PC-9 (cell line): ENCODE data around the gene IGF1. TPM values are rescaled to one million over a fixed set of nuclear protein-coding genes. Genes with fewer than 3 reads are reported as not detected.

Experiments used
- BruUV-seq: library from RNA; stranded (reverse); fragments of 400-500 nt; replicated peaks from 2 replicates; lab custom pipeline; 2021; lab: Mats Ljungman, UMichigan
- CTCF ChIA-PET: fragments of 300-600 bp; sonication (Branson Sonifier 250); formaldehyde crosslinking; loops from one replicate; lab custom pipeline; 2022; ENCODE audit warnings: antibody characterized with exemption; lab: Charles Lee
- POLR2A ChIA-PET: fragments of 300-600 bp; sonication (Branson Sonifier 250); formaldehyde crosslinking; loops from one replicate; lab custom pipeline; 2022; ENCODE audit warnings: antibody characterized with exemption; ENCODE audit not compliant: unreplicated experiment; lab: Charles Lee
- DNase-seq, 2 experiments: peaks; one replicate each; pipeline versions ENCODE4 v3.0.0 to v3.0.0-alpha.2; 2015 to 2022; ENCODE audit warnings: mixed read lengths in 1 of 2
- H2AFZ ChIP-seq: fragments of 200-600 bp; sonication (generic); 2 replicates; pipeline ENCODE4 v1.8.1; 2017; ENCODE audit warnings: antibody characterized with exemption
- H3F3A ChIP-seq: fragments of 200-600 bp; sonication (generic); 2 replicates; pipeline ENCODE4 v1.8.1; 2017; ENCODE audit warnings: antibody characterized with exemption, mild to moderate bottlenecking, low read depth; ENCODE audit not compliant: insufficient read depth
- H3K27ac ChIP-seq: fragments of 200-600 bp; sonication (generic); 2 replicates; pipeline ENCODE4 v1.6.1; 2016; ENCODE audit warnings: mixed run types
- H3K27me3 ChIP-seq: fragments of 200-600 bp; sonication (generic); 2 replicates; pipeline ENCODE4 v1.6.1; 2016; ENCODE audit warnings: low read depth, mixed run types; ENCODE audit not compliant: insufficient read depth
- H3K36me3 ChIP-seq: fragments of 200-600 bp; sonication (generic); 2 replicates; pipeline ENCODE4 v1.6.1; 2016; ENCODE audit warnings: low read depth, mixed run types
- H3K4me1 ChIP-seq: fragments of 200-600 bp; sonication (generic); replicated peaks from 2 replicates; pipeline ENCODE4 v1.6.1; 2016; ENCODE audit warnings: mixed run types; ENCODE audit not compliant: insufficient read depth
- H3K4me2 ChIP-seq: fragments of 200-600 bp; sonication (generic); 2 replicates; pipeline ENCODE4 v1.6.1; 2017; ENCODE audit warnings: mixed run types
- H3K4me3 ChIP-seq: fragments of 200-600 bp; sonication (generic); 2 replicates; pipeline ENCODE4 v1.6.1; 2016; ENCODE audit warnings: mixed run types
- H3K79me2 ChIP-seq: fragments of 200-600 bp; sonication (generic); 2 replicates; pipeline ENCODE4 v1.6.1; 2017; ENCODE audit warnings: low read depth, mixed run types
- H3K9me2 ChIP-seq: fragments of 200-600 bp; sonication (generic); 2 replicates; pipeline ENCODE4 v1.8.1; 2017; ENCODE audit warnings: mild to moderate bottlenecking; ENCODE audit not compliant: insufficient read depth
- H3K9me3 ChIP-seq: fragments of 200-600 bp; sonication (generic); 2 replicates; pipeline ENCODE4 v1.8.1; 2016; ENCODE audit warnings: low read depth; ENCODE audit not compliant: insufficient read depth
- H4K20me1 ChIP-seq: fragments of 200-600 bp; sonication (generic); 2 replicates; pipeline ENCODE4 v1.8.1; 2017; ENCODE audit not compliant: insufficient read depth
- CTCF ChIP-seq: fragments of 200-600 bp; sonication (generic); conservative IDR thresholded peaks from 2 replicates; pipeline ENCODE4 v1.6.1; 2017; ENCODE audit warnings: mixed run types, antibody characterized with exemption, mild to moderate bottlenecking, moderate library complexity
- EZH2 ChIP-seq: fragments of 200-600 bp; sonication (generic); IDR thresholded peaks from 2 replicates; pipeline ENCODE4 v1.8.0; 2017; ENCODE audit warnings: antibody characterized with exemption, low read depth
- intact Hi-C: fragments of 100-400 bp; cut with micrococcal nuclease; formaldehyde crosslinking; loops from one replicate; pipeline ENCODE4 v1.10.0; 2022; ENCODE audit not compliant: unreplicated experiment
- total RNA-seq: library from RNA; stranded (reverse); gene quantifications from 2 replicates; pipeline ENCODE4 v1.2.3, GENCODE V29; 2021

The IGF1 gene
- total RNA-seq, 1 experiment from 2014 or later = not detected

GRCh38 chr12:102518871-102519270 lies 38.5 kb upstream of the IGF1 start:
- Histone ChIP-seq H3K27me3 (no peaks in the 10 kb centered on the region), H3K27ac (no peak overlapping the region), H3K9me3 (no peaks in the 10 kb centered on the region), H3K36me3 (no peaks in the 10 kb centered on the region), H3K79me2 (no peaks in the 10 kb centered on the region), H3F3A (no peaks in the 10 kb centered on the region), H4K20me1 (no peaks in the 10 kb centered on the region), H2AFZ (no peak overlapping the region), H3K4me3 (no peak overlapping the region), H3K4me2 (no peak overlapping the region), H3K9me2 (no peaks in the 10 kb centered on the region), H3K4me1 (no peaks in the 10 kb centered on the region)
- BruUV-seq = no TSS peak
- ChIA-PET CTCF (no interaction called here), POLR2A (no interaction called here)
- no peak for TF ChIP-seq CTCF
- TF ChIP-seq EZH2 = no peak
- no peak for DNase-seq
- intact Hi-C loops = no loop called here

- Histone ChIP-seq H3K4me1 (no peaks in the 10 kb centered on the region), H3K4me2 (no peak overlapping the region), H3K9me2 (no peaks in the 10 kb centered on the region), H3K27me3 (no peaks in the 10 kb centered on the region), H3K36me3 (no peaks in the 10 kb centered on the region), H3F3A (no peaks in the 10 kb centered on the region), H3K27ac (no peak overlapping the region), H3K79me2 (no peaks in the 10 kb centered on the region), H3K9me3 (no peaks in the 10 kb centered on the region), H4K20me1 (no peaks in the 10 kb centered on the region), H2AFZ (no peak overlapping the region), H3K4me3 (no peak overlapping the region)
- ChIA-PET POLR2A (no interaction called here), CTCF (no interaction called here)
- TF ChIP-seq CTCF (no peak), EZH2 (no peak)
- no TSS peak for BruUV-seq
- intact Hi-C loops = no loop called here
- no peak for DNase-seq
Measured at GRCh38 chr12:102514696-102515095, 34.3 kb upstream of the IGF1 start.

DNA sequence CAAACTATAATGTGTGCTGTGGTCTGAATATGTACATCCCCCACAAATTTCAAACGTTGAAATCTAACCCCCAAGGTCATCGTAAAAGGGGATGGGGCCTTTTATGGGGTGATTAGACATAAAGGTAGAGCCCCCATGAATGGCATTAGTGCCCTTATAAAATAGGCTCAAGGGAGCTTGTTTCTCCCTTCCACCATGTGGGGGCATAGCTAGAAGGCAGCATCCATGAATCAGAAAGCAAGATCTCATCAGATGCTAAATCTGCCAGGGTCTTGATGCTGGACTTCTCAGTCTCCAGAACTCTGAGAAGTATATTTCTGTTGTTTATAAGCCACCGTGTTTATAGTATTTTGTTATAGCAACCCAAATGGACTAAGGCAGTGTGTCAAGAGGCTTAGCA lies 33.4 kb upstream of the IGF1 start:
- Histone ChIP-seq H3K9me2 (no peaks in the 10 kb centered on the region), H3K36me3 (no peaks in the 10 kb centered on the region), H3K9me3 (no peaks in the 10 kb centered on the region), H3K4me2 (no peak overlapping the region), H3F3A (no peaks in the 10 kb centered on the region), H3K27me3 (no peaks in the 10 kb centered on the region), H3K4me3 (no peak overlapping the region), H3K27ac (no peak overlapping the region), H3K4me1 (no peaks in the 10 kb centered on the region), H2AFZ (no peak overlapping the region), H3K79me2 (no peaks in the 10 kb centered on the region), H4K20me1 (no peaks in the 10 kb centered on the region)
- intact Hi-C loops = no loop called here
- BruUV-seq = no TSS peak
- POLR2A ChIA-PET = no interaction called here
- TF ChIP-seq CTCF = no peak
- no peak for TF ChIP-seq EZH2
- CTCF ChIA-PET = no interaction called here
- DNase-seq = no peak
